Measurements from ENCODE around the gene SNX18. TPM values are rescaled to one million over a fixed set of nuclear protein-coding genes. Genes with fewer than 3 reads are reported as not detected.

SNX18 gene
- total and polyA plus RNA-seq, 2 donors (not counting 1 experiment from before 2014, with no cell fraction given): 10.6 to 31.6 TPM

GRCh38 chr5:54526604-54527288 lies 9.2 kb downstream of the SNX18 start:
- ATAC-seq (ENCODE audit: low read depth): no peak
- Histone ChIP-seq H3K27me3 (replicated peaks in 1 of 4; ENCODE audit: control extremely low read depth in 1 of 4, control insufficient read depth in 3 of 4, insufficient read depth in 4 of 4, low read length in 3 of 4) (no peaks in the 10 kb centered on the region), H3K9ac (ENCODE audit: low read length) (no peak overlapping the region), H3K9me3 (ENCODE audit: control extremely low read depth in 1 of 3, control insufficient read depth in 2 of 3, insufficient read depth in 1 of 3, low read length in 2 of 3) (no peaks in the 10 kb centered on the region), H4K20me1 (ENCODE audit: control insufficient read depth, insufficient read depth, low read length, poor library complexity, severe bottlenecking) (peaks cover 99% of the 10 kb centered on the region), H3K36me3 (replicated peaks in 1 of 2; ENCODE audit: control extremely low read depth in 1 of 2, control insufficient read depth in 1 of 2, extremely low read depth in 1 of 2, insufficient read depth in 2 of 2, low read length in 1 of 2) (peaks cover 0 to 3% of the 10 kb centered on the region in 2 experiments), H3K4me3 (ENCODE audit: control extremely low read depth in 1 of 5, extremely low read depth in 1 of 5, insufficient read depth in 1 of 5, low read depth in 2 of 5, low read length in 4 of 5) (no peak overlapping the region), H3K4me1 (ENCODE audit: control insufficient read depth in 2 of 2, insufficient read depth in 2 of 2, low read length in 2 of 2) (peaks cover 38 to 92% of the 10 kb centered on the region in 2 donors), H2AFZ (ENCODE audit: insufficient read depth, low read depth, low read length, poor library complexity, severe bottlenecking) (no peak overlapping the region), H3K27ac (ENCODE audit: low read length in 2 of 2) (peak overlapping the region in 1 of 2 donors; percentile 47), H3K79me2 (ENCODE audit: control insufficient read depth, insufficient read depth, low read length) (peaks cover 99% of the 10 kb centered on the region), H3K4me2 (replicated peaks; ENCODE audit: low read depth, low read length, poor library complexity, severe bottlenecking) (peak overlapping the region; percentile 5)
- intact Hi-C loops (cut with micrococcal nuclease): loop anchor here (10.0 kb wide), 1 partner anchor 68 kb away; no protein-coding TSS in a partner anchor
- peaks cover 53% of the 10 kb centered on the region for H3K4me1 Mint-ChIP-seq
- DNase-seq: no peak
- POLR2A ChIA-PET: no interaction called here
- no peak overlapping the region for H3K4me3 Mint-ChIP-seq
- no peaks in the 10 kb centered on the region for H3K27me3 Mint-ChIP-seq
- TF ChIP-seq EZH2 (IDR thresholded peaks at IDR 0.05; ENCODE audit: borderline replicate concordance, insufficient read depth, low read depth, low read length, poor library complexity, severe bottlenecking) (no peak), CTCF (IDR thresholded peaks at IDR 0.05) (no peak)
- H3K27ac Mint-ChIP-seq: no peak overlapping the region
- 100% methylated on average over 4 of the region's 6 CpGs for WGBS (ENCODE audit: insufficient coverage)
- H3K9me3 Mint-ChIP-seq (ENCODE audit: insufficient read depth): no peaks in the 10 kb centered on the region
- CTCF ChIA-PET: interaction anchor here (0.9 to 4.7 kb wide), 4 partner anchors 10 to 318 kb away, joined by 3 to 21 read pairs (median 4); partner anchors contain the start of gene SNX18

- peaks cover 99% of the 10 kb centered on the region for H3K79me2 ChIP-seq (ENCODE audit: control insufficient read depth, insufficient read depth, low read length)
- WGBS (ENCODE audit: insufficient coverage): 95% methylated on average over 15 of the region's 15 CpGs
- Mint-ChIP-seq H3K27me3 (no peaks in the 10 kb centered on the region), H3K4me3 (no peak overlapping the region), H3K27ac (no peak overlapping the region), H3K4me1 (peaks cover 48% of the 10 kb centered on the region), H3K9me3 (ENCODE audit: insufficient read depth) (no peaks in the 10 kb centered on the region)
- no peak overlapping the region for H3K9ac ChIP-seq (ENCODE audit: low read length)
- DNase-seq (no peak), ATAC-seq (ENCODE audit: low read depth) (no peak)
- H2AFZ ChIP-seq (ENCODE audit: insufficient read depth, low read depth, low read length, poor library complexity, severe bottlenecking): no peak overlapping the region
- POLR2A ChIA-PET: no interaction called here
- CTCF ChIA-PET: interaction anchor here (0.7 to 4.7 kb wide), 3 partner anchors 10 to 316 kb away, joined by 3 to 21 read pairs (median 3); no protein-coding TSS in a partner anchor
- peak overlapping the region; percentile 6 for H3K4me2 ChIP-seq (replicated peaks; ENCODE audit: low read depth, low read length, poor library complexity, severe bottlenecking)
- peak overlapping the region in 1 of 2 donors; percentile 19 for H3K27ac ChIP-seq (ENCODE audit: low read length in 2 of 2)
- peaks cover 0 to 5% of the 10 kb centered on the region in 2 experiments for H3K36me3 ChIP-seq (replicated peaks in 1 of 2; ENCODE audit: control extremely low read depth in 1 of 2, control insufficient read depth in 1 of 2, extremely low read depth in 1 of 2, insufficient read depth in 2 of 2, low read length in 1 of 2)
- TF ChIP-seq EZH2 (IDR thresholded peaks at IDR 0.05; ENCODE audit: borderline replicate concordance, insufficient read depth, low read depth, low read length, poor library complexity, severe bottlenecking) (no peak), CTCF (IDR thresholded peaks at IDR 0.05) (no peak)
- H3K4me1 ChIP-seq (ENCODE audit: control insufficient read depth in 2 of 2, insufficient read depth in 2 of 2, low read length in 2 of 2): peaks cover 29 to 88% of the 10 kb centered on the region in 2 donors
- H3K9me3 ChIP-seq (ENCODE audit: control extremely low read depth in 1 of 3, control insufficient read depth in 2 of 3, insufficient read depth in 1 of 3, low read length in 2 of 3): no peaks in the 10 kb centered on the region
- peaks cover 99% of the 10 kb centered on the region for H4K20me1 ChIP-seq (ENCODE audit: control insufficient read depth, insufficient read depth, low read length, poor library complexity, severe bottlenecking)
- no peaks in the 10 kb centered on the region for H3K27me3 ChIP-seq (replicated peaks in 1 of 4; ENCODE audit: control extremely low read depth in 1 of 4, control insufficient read depth in 3 of 4, insufficient read depth in 4 of 4, low read length in 3 of 4)
- intact Hi-C loops (cut with micrococcal nuclease): loop anchor here (10.0 kb wide), 1 partner anchor 66 kb away; no protein-coding TSS in a partner anchor
- H3K4me3 ChIP-seq (ENCODE audit: control extremely low read depth in 1 of 5, extremely low read depth in 1 of 5, insufficient read depth in 1 of 5, low read depth in 2 of 5, low read length in 4 of 5): no peak overlapping the region
Measured at GRCh38 chr5:54528633-54529209, 11.2 kb downstream of the SNX18 start.
